GM12873 (cell line): ENCODE results near the gene MYO7A.

ENCODE experiments used
- CTCF ChIP-seq: IDR thresholded peaks from 2 replicates; pipeline ENCODE4 v1.5.1; 2012; ENCODE audit warnings: low read depth, mild to moderate bottlenecking, moderate library complexity, low read length, control low read depth; ENCODE audit not compliant: insufficient read depth; ENCODE audit errors: missing control alignments

Gene MYO7A

GRCh38 chr11:77180346-77180745, 52.3 kb downstream of the MYO7A start:
- no peak for TF ChIP-seq CTCF

GRCh38 chr11:77181226-77181625, 53.2 kb downstream of the MYO7A start:
- TF ChIP-seq CTCF, result no peak

GRCh38 chr11:77181799-77182541, 53.9 kb downstream of the MYO7A start:
- TF ChIP-seq CTCF, result no peak

GRCh38 chr11:77182542-77183430, 54.7 kb downstream of the MYO7A start:
- TF ChIP-seq CTCF, result no peak

GRCh38 chr11:77183431-77183984, 55.5 kb downstream of the MYO7A start:
- no peak for TF ChIP-seq CTCF

GRCh38 chr11:77184136-77184860, 56.3 kb downstream of the MYO7A start:
- no peak for TF ChIP-seq CTCF
